ENCODE measurements around the gene ZNF778. TPM values are rescaled to one million over a fixed set of nuclear protein-coding genes. Genes with fewer than 3 reads are reported as not detected.

Gene ZNF778
- total and polyA plus RNA-seq, 2 of the 13 experiments (the other 11 are each of a cell fraction or from before 2014, with no cell fraction given) = 3.8 to 7.2 TPM

DNA sequence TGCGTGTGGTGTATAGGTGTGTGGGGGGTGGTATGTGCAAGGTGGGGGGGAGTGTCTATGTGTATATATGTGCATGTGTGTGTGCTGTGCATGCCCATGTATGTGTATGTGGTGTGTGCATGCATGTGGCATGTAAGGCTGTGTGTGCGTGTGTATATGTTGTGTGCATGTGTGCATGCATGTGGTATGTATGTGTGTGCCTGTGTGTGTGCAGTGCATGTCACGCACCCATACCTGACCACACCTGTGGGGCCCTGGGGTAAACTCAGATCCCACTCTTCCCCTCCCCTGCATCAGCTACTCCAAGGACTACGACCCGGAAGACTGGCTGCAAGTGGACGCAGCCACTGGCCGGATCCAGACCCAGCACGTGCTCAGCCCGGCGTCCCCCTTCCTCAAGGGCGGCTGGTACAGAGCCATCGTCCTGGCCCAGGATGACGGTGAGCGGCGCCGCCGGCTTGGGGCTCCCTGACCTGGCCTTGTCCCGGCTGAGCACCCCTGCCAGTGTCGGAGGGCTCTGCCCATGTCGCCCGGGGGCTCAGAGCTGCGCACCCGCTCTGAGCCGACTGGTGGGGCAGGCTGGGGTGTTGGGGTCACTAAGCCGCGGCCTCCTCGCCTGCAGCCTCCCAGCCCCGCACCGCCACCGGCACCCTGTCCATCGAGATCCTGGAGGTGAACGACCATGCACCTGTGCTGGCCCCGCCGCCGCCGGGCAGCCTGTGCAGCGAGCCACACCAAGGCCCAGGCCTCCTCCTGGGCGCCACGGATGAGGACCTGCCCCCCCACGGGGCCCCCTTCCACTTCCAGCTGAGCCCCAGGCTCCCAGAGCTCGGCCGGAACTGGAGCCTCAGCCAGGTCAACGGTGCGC lies 26.2 kb upstream of the ZNF778 start (continued):
- TF ChIP-seq, protein P1, sequence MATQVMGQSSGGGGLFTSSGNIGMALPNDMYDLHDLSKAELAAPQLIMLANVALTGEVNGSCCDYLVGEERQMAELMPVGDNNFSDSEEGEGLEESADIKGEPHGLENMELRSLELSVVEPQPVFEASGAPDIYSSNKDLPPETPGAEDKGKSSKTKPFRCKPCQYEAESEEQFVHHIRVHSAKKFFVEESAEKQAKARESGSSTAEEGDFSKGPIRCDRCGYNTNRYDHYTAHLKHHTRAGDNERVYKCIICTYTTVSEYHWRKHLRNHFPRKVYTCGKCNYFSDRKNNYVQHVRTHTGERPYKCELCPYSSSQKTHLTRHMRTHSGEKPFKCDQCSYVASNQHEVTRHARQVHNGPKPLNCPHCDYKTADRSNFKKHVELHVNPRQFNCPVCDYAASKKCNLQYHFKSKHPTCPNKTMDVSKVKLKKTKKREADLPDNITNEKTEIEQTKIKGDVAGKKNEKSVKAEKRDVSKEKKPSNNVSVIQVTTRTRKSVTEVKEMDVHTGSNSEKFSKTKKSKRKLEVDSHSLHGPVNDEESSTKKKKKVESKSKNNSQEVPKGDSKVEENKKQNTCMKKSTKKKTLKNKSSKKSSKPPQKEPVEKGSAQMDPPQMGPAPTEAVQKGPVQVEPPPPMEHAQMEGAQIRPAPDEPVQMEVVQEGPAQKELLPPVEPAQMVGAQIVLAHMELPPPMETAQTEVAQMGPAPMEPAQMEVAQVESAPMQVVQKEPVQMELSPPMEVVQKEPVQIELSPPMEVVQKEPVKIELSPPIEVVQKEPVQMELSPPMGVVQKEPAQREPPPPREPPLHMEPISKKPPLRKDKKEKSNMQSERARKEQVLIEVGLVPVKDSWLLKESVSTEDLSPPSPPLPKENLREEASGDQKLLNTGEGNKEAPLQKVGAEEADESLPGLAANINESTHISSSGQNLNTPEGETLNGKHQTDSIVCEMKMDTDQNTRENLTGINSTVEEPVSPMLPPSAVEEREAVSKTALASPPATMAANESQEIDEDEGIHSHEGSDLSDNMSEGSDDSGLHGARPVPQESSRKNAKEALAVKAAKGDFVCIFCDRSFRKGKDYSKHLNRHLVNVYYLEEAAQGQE (IDR thresholded peaks at IDR 0.05; ENCODE audit: borderline replicate concordance in 1 of 2, low read depth in 1 of 2, low read length in 2 of 2) = no peak
- no peak for TF ChIP-seq ZNF251 (CRISPR knock-in tag; IDR thresholded peaks at IDR 0.05)
- TF ChIP-seq, protein P2, sequence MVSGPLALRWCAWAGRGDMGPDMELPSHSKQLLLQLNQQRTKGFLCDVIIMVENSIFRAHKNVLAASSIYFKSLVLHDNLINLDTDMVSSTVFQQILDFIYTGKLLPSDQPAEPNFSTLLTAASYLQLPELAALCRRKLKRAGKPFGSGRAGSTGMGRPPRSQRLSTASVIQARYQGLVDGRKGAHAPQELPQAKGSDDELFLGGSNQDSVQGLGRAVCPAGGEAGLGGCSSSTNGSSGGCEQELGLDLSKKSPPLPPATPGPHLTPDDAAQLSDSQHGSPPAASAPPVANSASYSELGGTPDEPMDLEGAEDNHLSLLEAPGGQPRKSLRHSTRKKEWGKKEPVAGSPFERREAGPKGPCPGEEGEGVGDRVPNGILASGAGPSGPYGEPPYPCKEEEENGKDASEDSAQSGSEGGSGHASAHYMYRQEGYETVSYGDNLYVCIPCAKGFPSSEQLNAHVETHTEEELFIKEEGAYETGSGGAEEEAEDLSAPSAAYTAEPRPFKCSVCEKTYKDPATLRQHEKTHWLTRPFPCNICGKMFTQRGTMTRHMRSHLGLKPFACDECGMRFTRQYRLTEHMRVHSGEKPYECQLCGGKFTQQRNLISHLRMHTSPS (CRISPR knock-in tag; IDR thresholded peaks at IDR 0.05; ENCODE audit: low read depth) = no peak
- TF ChIP-seq MLLT10 (CRISPR knock-in tag; IDR thresholded peaks at IDR 0.05) = no peak
- TF ChIP-seq, protein P3, sequence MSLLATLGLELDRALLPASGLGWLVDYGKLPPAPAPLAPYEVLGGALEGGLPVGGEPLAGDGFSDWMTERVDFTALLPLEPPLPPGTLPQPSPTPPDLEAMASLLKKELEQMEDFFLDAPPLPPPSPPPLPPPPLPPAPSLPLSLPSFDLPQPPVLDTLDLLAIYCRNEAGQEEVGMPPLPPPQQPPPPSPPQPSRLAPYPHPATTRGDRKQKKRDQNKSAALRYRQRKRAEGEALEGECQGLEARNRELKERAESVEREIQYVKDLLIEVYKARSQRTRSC (CRISPR knock-in tag; IDR thresholded peaks at IDR 0.05; ENCODE audit: low read depth) = 0 out of 2 replicates have a peak, but pooled peaks have one; percentile 48
- TF ChIP-seq, protein P4, sequence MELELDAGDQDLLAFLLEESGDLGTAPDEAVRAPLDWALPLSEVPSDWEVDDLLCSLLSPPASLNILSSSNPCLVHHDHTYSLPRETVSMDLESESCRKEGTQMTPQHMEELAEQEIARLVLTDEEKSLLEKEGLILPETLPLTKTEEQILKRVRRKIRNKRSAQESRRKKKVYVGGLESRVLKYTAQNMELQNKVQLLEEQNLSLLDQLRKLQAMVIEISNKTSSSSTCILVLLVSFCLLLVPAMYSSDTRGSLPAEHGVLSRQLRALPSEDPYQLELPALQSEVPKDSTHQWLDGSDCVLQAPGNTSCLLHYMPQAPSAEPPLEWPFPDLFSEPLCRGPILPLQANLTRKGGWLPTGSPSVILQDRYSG (CRISPR knock-in tag; IDR thresholded peaks at IDR 0.05) = no peak; the same call in 1 of the 2 replicates
- TF ChIP-seq HOXA9 (CRISPR knock-in tag; IDR thresholded peaks at IDR 0.05; ENCODE audit: borderline replicate concordance) = peak; percentile 84; the same call in 1 of the 2 replicates
- TF ChIP-seq MAFK (conservative IDR thresholded peaks at IDR 0.05 in 1 of 2, IDR thresholded peaks at IDR 0.05 in 1 of 2; ENCODE audit: low read length in 2 of 2) = no peak
- TF ChIP-seq, protein P5, sequence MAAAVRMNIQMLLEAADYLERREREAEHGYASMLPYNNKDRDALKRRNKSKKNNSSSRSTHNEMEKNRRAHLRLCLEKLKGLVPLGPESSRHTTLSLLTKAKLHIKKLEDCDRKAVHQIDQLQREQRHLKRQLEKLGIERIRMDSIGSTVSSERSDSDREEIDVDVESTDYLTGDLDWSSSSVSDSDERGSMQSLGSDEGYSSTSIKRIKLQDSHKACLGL (CRISPR knock-in tag; IDR thresholded peaks at IDR 0.05) = peak; percentile 96
- TF ChIP-seq RELA (CRISPR knock-in tag; IDR thresholded peaks at IDR 0.05) = no peak
- 0 out of 2 replicates have a peak, but pooled peaks have one; percentile 21 for TF ChIP-seq ZNF501 (CRISPR knock-in tag; IDR thresholded peaks at IDR 0.05)
- TF ChIP-seq, protein P6, sequence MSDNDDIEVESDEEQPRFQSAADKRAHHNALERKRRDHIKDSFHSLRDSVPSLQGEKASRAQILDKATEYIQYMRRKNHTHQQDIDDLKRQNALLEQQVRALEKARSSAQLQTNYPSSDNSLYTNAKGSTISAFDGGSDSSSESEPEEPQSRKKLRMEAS (IDR thresholded peaks at IDR 0.05) = peak; percentile 98
- TF ChIP-seq, protein P7, sequence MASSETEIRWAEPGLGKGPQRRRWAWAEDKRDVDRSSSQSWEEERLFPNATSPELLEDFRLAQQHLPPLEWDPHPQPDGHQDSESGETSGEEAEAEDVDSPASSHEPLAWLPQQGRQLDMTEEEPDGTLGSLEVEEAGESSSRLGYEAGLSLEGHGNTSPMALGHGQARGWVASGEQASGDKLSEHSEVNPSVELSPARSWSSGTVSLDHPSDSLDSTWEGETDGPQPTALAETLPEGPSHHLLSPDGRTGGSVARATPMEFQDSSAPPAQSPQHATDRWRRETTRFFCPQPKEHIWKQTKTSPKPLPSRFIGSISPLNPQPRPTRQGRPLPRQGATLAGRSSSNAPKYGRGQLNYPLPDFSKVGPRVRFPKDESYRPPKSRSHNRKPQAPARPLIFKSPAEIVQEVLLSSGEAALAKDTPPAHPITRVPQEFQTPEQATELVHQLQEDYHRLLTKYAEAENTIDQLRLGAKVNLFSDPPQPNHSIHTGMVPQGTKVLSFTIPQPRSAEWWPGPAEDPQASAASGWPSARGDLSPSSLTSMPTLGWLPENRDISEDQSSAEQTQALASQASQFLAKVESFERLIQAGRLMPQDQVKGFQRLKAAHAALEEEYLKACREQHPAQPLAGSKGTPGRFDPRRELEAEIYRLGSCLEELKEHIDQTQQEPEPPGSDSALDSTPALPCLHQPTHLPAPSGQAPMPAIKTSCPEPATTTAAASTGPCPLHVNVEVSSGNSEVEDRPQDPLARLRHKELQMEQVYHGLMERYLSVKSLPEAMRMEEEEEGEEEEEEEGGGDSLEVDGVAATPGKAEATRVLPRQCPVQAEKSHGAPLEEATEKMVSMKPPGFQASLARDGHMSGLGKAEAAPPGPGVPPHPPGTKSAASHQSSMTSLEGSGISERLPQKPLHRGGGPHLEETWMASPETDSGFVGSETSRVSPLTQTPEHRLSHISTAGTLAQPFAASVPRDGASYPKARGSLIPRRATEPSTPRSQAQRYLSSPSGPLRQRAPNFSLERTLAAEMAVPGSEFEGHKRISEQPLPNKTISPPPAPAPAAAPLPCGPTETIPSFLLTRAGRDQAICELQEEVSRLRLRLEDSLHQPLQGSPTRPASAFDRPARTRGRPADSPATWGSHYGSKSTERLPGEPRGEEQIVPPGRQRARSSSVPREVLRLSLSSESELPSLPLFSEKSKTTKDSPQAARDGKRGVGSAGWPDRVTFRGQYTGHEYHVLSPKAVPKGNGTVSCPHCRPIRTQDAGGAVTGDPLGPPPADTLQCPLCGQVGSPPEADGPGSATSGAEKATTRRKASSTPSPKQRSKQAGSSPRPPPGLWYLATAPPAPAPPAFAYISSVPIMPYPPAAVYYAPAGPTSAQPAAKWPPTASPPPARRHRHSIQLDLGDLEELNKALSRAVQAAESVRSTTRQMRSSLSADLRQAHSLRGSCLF (CRISPR knock-in tag; IDR thresholded peaks at IDR 0.05; ENCODE audit: borderline replicate concordance) = no peak

Data from HepG2 (cell line).